Endothelial cell of umbilical vein (primary cell): ENCODE results near the gene SCAMP1.

Source experiments
- EZH2 ChIP-seq: IDR thresholded peaks from 2 replicates; pipeline ENCODE4 v1.6.1; 2012; ENCODE audit warnings: borderline replicate concordance, low read depth, mild to moderate bottlenecking, moderate library complexity, low read length, inconsistent platforms; ENCODE audit not compliant: severe bottlenecking
- FOS ChIP-seq: IDR thresholded peaks from 2 replicates; pipeline ENCODE4 v1.6.1; 2011; ENCODE audit warnings: mild to moderate bottlenecking, low read length, moderate library complexity, borderline replicate concordance; ENCODE audit not compliant: insufficient read depth
- GATA2 ChIP-seq: IDR thresholded peaks from 2 replicates; pipeline ENCODE4 v1.7.0; 2011; ENCODE audit warnings: low read depth, mild to moderate bottlenecking, moderate library complexity, mixed read lengths, low read length; ENCODE audit not compliant: insufficient read length, insufficient read depth
- MYC ChIP-seq: IDR thresholded peaks from one replicate; pipeline ENCODE4 v1.6.1; 2011; ENCODE audit warnings: mild to moderate bottlenecking, low read depth, low read length
- POLR2A ChIP-seq: IDR thresholded peaks from 2 replicates; pipeline ENCODE4 v1.6.1; 2012; ENCODE audit warnings: low read depth, mild to moderate bottlenecking, control low read depth, low read length
- POLR2AphosphoS5 ChIP-seq: IDR thresholded peaks from 2 replicates; pipeline ENCODE4 v1.6.1; 2012; ENCODE audit warnings: low read depth, mild to moderate bottlenecking, control low read depth, low read length, moderate library complexity; ENCODE audit not compliant: insufficient read depth
- TF ChIP-seq, protein P1 (sequence below), 2 donors: IDR thresholded peaks; 1 replicate in 1 of 2; 2 replicates in 1 of 2; pipeline ENCODE4 v1.5.1; 2011; ENCODE audit warnings: low read length in 2 of 2, mild to moderate bottlenecking in 2 of 2, moderate library complexity in 2 of 2, control low read depth in 1 of 2, inconsistent platforms in 1 of 2, low read depth in 1 of 2; ENCODE audit not compliant: insufficient read depth in 1 of 2; ENCODE audit errors: extremely low read depth in 1 of 2
- TF ChIP-seq, protein P2 (sequence below): IDR thresholded peaks from 2 replicates; pipeline ENCODE4 v1.6.1; 2011; ENCODE audit not compliant: insufficient read depth, insufficient read length

DNA sequence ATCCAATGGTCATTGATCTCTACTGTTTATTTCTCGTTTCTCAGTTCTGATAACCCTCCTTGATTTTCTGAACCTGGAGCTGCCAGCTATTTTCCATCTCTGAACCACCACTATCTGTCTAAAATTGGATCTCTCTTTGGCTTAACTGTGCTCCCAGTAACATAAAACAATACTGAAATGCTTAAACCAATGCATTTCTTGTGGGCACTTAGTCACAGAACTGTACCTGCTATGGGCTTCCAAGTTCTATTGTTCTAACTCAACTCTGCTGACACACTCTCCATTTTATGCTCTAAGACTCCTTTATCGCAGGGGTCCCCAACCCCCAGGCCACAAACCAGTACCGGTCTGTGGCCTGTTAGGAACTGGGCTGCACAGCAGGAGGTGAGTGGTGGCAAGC is 167.5 kb downstream of the SCAMP1 start:
- TF ChIP-seq, protein P1, sequence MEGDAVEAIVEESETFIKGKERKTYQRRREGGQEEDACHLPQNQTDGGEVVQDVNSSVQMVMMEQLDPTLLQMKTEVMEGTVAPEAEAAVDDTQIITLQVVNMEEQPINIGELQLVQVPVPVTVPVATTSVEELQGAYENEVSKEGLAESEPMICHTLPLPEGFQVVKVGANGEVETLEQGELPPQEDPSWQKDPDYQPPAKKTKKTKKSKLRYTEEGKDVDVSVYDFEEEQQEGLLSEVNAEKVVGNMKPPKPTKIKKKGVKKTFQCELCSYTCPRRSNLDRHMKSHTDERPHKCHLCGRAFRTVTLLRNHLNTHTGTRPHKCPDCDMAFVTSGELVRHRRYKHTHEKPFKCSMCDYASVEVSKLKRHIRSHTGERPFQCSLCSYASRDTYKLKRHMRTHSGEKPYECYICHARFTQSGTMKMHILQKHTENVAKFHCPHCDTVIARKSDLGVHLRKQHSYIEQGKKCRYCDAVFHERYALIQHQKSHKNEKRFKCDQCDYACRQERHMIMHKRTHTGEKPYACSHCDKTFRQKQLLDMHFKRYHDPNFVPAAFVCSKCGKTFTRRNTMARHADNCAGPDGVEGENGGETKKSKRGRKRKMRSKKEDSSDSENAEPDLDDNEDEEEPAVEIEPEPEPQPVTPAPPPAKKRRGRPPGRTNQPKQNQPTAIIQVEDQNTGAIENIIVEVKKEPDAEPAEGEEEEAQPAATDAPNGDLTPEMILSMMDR (IDR thresholded peaks at IDR 0.05; ENCODE audit: extremely low read depth in 1 of 2, insufficient read depth in 1 of 2, low read depth in 1 of 2, low read length in 2 of 2): no peak
- TF ChIP-seq POLR2A: no peak
- TF ChIP-seq, protein P2, sequence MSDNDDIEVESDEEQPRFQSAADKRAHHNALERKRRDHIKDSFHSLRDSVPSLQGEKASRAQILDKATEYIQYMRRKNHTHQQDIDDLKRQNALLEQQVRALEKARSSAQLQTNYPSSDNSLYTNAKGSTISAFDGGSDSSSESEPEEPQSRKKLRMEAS: no peak
- TF ChIP-seq FOS: no peak
- no peak for TF ChIP-seq MYC
- TF ChIP-seq EZH2: no peak
- TF ChIP-seq GATA2: no peak
- no peak for TF ChIP-seq POLR2AphosphoS5
